CD8-positive, alpha-beta memory T cell (primary cell): ENCODE measurements around the gene CRYBG2. TPM values are rescaled to one million over a fixed set of nuclear protein-coding genes. Genes with fewer than 3 reads are reported as not detected.
"Not testable (repeated sequence)": the region's sequence is repeated elsewhere in the genome, so short reads cannot be mapped to it uniquely, and the experiment has no call there.

Experiments used
- CTCF ChIA-PET: fragments of 350-600 bp; sonication (Branson Sonifier 250); formaldehyde crosslinking; loops from one replicate; lab custom pipeline; 2021; ENCODE audit warnings: antibody characterized with exemption; lab: Charles Lee
- POLR2A ChIA-PET: fragments of 350-600 bp; sonication (Branson Sonifier 250); formaldehyde crosslinking; loops from one replicate; lab custom pipeline; 2021; ENCODE audit warnings: antibody characterized with exemption; lab: Charles Lee
- DNase-seq, 5 donors: peaks; one replicate each; pipeline versions ENCODE4 v3.0.0 to v3.0.0-alpha.2; 2020 to 2022; ENCODE audit warnings: mixed read lengths in 1 of 5
- H3K27ac ChIP-seq: one replicate; pipeline ENCODE4 v1.7.0; 2013; ENCODE audit warnings: low read depth, mild to moderate bottlenecking, low read length, moderate library complexity
- H3K27me3 ChIP-seq: 2 replicates; pipeline ENCODE4 v1.7.0; 2013; ENCODE audit warnings: low read length, mild to moderate bottlenecking; ENCODE audit not compliant: insufficient read depth, poor library complexity, severe bottlenecking
- H3K36me3 ChIP-seq: 2 replicates; pipeline ENCODE4 v1.7.0; 2013; ENCODE audit warnings: mild to moderate bottlenecking, low read length, moderate library complexity; ENCODE audit not compliant: insufficient read depth
- H3K4me1 ChIP-seq: 2 replicates; pipeline ENCODE4 v1.7.0; 2013; ENCODE audit warnings: mild to moderate bottlenecking, low read length, moderate library complexity; ENCODE audit not compliant: insufficient read depth
- H3K4me3 ChIP-seq: 2 replicates; pipeline ENCODE4 v1.7.0; 2013; ENCODE audit warnings: mild to moderate bottlenecking, low read length
- H3K9me3 ChIP-seq: 2 replicates; pipeline ENCODE4 v1.7.0; 2013; ENCODE audit warnings: mild to moderate bottlenecking, low read length
- H3K27ac Mint-ChIP-seq, 8 donors: one replicate each; pipeline ENCODE4 v1.8.0; 2020 to 2021; ENCODE audit warnings: mixed read lengths in 8 of 8, mild to moderate bottlenecking in 6 of 8, inconsistent platforms in 3 of 8, moderate library complexity in 3 of 8
- H3K27me3 Mint-ChIP-seq, 2 donors: one replicate each; pipeline ENCODE4 v1.8.0; 2020 to 2021; ENCODE audit warnings: mixed read lengths in 2 of 2, mild to moderate bottlenecking in 1 of 2, moderate library complexity in 1 of 2
- H3K36me3 Mint-ChIP-seq, 3 donors: one replicate each; pipeline ENCODE4 v1.8.0; 2020 to 2021; ENCODE audit warnings: mixed read lengths in 3 of 3, inconsistent platforms in 1 of 3, mild to moderate bottlenecking in 1 of 3
- H3K4me1 Mint-ChIP-seq, 3 donors: one replicate each; pipeline ENCODE4 v1.8.0; 2020 to 2021; ENCODE audit warnings: mixed read lengths in 3 of 3, inconsistent platforms in 1 of 3, mild to moderate bottlenecking in 1 of 3
- H3K4me3 Mint-ChIP-seq, 7 donors: one replicate each; pipeline ENCODE4 v1.8.0; 2020 to 2021; ENCODE audit warnings: mixed read lengths in 7 of 7, mild to moderate bottlenecking in 6 of 7, moderate library complexity in 4 of 7, inconsistent platforms in 2 of 7
- H3K9me3 Mint-ChIP-seq, 5 donors: one replicate each; pipeline ENCODE4 v1.8.0; 2020 to 2022; ENCODE audit warnings: mixed read lengths in 5 of 5, mild to moderate bottlenecking in 3 of 5, moderate library complexity in 2 of 5, inconsistent platforms in 1 of 5
- polyA plus RNA-seq: library from polyadenylated mRNA; unstranded; fragments of 300-500 nt; fragmentation: Illumina TruSeq; gene quantifications from one replicate; pipeline ENCODE4 v1.2.3, GENCODE V29; 2021
- total RNA-seq, 2 experiments: library from RNA; stranded (reverse); gene quantifications; one replicate each; pipeline ENCODE4 v1.2.3, GENCODE V29; 2021

Gene CRYBG2
- total and polyA plus RNA-seq, 3 experiments from 2014 or later = 0.85 to 1.9 (median 1.3) TPM

DNA sequence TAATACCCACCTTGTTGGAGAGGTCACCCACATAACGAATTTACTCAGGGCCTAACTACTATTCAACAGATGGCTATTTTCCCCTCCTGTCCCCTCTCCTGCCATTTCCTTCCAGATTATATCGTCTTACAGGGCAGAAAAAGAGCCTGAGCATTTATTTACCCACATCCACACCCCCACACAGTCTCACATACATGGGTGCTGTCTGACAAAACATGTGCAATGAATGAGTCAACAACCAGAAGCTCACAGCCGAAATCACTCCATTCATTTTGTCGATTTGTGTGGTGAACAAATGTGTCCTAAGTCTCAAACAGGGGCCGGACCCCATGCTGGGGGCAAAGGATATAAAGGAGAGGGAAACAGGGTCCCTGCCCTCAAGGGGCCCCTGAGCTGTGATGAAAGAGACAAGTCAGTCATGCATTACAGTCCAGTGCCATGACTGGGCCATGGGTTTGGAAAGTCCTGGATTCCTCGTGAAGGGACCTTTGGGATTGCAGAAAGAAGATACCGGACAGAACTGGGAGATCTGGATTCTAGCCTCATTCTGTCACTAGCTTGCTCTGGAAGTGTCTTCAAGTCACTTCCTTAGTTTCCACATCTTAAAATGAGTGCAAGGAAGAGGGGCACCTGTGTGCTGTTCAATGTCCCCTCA lies 35.0 kb upstream of the CRYBG2 start:
- Mint-ChIP-seq H3K27ac (peak overlapping the region in 4 of 8 donors; percentile 5 to 55 (median 22)), H3K27me3 (peaks cover 3 to 6% of the 10 kb centered on the region in 2 donors), H3K9me3 (no peaks in the 10 kb centered on the region), H3K4me3 (peak overlapping the region in 3 of 7 donors; percentile 12 to 42 (median 20)), H3K36me3 (no peaks in the 10 kb centered on the region), H3K4me1 (peaks cover 49 to 66% (median 54%) of the 10 kb centered on the region in 3 donors)
- H3K4me1 ChIP-seq = peaks cover 35% of the 10 kb centered on the region
- H3K9me3 ChIP-seq = no peaks in the 10 kb centered on the region
- no peaks in the 10 kb centered on the region for H3K36me3 ChIP-seq
- H3K4me3 ChIP-seq = no peak overlapping the region
- DNase-seq = no peak
- H3K27ac ChIP-seq = no peak overlapping the region
- ChIA-PET POLR2A (interaction anchor here (0.6 to 1.3 kb wide), 2 partner anchors 10 to 62 kb away, joined by 3 to 8 read pairs; no protein-coding TSS in a partner anchor), CTCF (interaction anchor here (0.9 to 6.6 kb wide), 7 partner anchors 11 to 220 kb away, joined by 3 to 54 read pairs (median 4); partner anchors contain the start of genes C1orf232 and ZNF593)
- no peaks in the 10 kb centered on the region for H3K27me3 ChIP-seq

DNA sequence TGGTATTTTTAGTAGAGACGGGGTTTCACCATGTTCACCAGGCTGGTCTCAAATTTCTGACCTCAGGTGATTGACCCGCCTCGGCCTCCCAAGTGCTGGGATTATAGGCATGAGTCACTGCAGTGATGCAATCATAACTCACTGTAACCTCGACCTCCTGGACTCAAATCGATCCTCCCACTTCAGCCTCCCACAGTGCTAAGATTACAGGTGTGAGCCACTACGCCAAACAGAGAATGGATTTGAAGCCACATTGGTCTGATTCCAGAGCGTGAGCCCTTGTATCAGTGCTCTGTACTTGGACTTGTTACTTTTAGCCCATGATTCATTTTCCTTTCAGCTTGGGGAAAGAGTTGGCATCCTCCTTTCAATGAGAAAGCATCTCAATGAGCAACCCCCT lies 33.5 kb upstream of the CRYBG2 start:
- H3K27ac ChIP-seq = no peak overlapping the region
- H3K27ac Mint-ChIP-seq = no peak overlapping the region
- DNase-seq = no peak

DNA sequence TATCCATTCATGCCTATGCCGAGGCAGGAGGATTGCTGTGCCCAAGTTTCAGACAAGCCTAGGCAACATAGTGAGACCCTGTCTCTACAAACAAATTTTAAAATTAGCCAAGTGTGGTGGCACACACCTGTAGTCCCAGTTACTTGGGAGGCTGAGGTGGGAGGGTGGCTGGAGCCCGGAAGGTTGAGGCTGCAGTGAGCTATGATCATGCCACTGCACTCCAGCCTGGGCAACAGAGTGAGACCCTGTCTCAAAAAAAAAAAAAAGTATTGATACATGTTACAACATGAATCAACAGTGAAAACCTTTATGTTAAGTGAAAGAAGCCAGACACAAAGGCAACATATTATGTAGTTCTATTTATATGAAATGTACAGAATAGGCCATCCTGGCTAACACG lies 31.1 kb upstream of the CRYBG2 start:
- H3K27ac ChIP-seq, H3K27me3 ChIP-seq, DNase-seq, H3K9me3 ChIP-seq, POLR2A ChIA-PET, H3K27me3 Mint-ChIP-seq, H3K36me3 Mint-ChIP-seq, H3K36me3 ChIP-seq, H3K9me3 Mint-ChIP-seq, H3K4me3 ChIP-seq: not testable (repeated sequence)
- Mint-ChIP-seq H3K4me1 (peaks cover 48 to 69% (median 52%) of the 10 kb centered on the region in 3 donors), H3K4me3 (peak overlapping the region in 3 of 7 donors; percentile 9 to 57 (median 12)), H3K27ac (peak overlapping the region in 1 of 8 donors; percentile 63)
- CTCF ChIA-PET = interaction anchor here (0.5 kb wide), 1 partner anchor 12 kb away, joined by 3 read pairs; no protein-coding TSS in a partner anchor
- H3K4me1 ChIP-seq = peaks cover 31% of the 10 kb centered on the region

More for the DNA sequence above, 33.5 kb upstream of the CRYBG2 start:
- H3K9me3 Mint-ChIP-seq = no peaks in the 10 kb centered on the region
- no peaks in the 10 kb centered on the region for H3K36me3 Mint-ChIP-seq
- Histone ChIP-seq H3K27me3 (no peaks in the 10 kb centered on the region), H3K9me3 (no peaks in the 10 kb centered on the region), H3K36me3 (no peaks in the 10 kb centered on the region), H3K4me1 (peaks cover 38% of the 10 kb centered on the region), H3K4me3 (no peak overlapping the region)
- peaks cover 3% of the 10 kb centered on the region in 2 donors for H3K27me3 Mint-ChIP-seq
- ChIA-PET CTCF (interaction anchor here (0.9 to 4.5 kb wide), 3 partner anchors 25 to 153 kb away, joined by 3 to 50 read pairs (median 3); partner anchors contain the start of gene CEP85), POLR2A (no interaction called here)
- H3K4me1 Mint-ChIP-seq = peaks cover 53 to 72% (median 57%) of the 10 kb centered on the region in 3 donors
- H3K4me3 Mint-ChIP-seq = no peak overlapping the region

DNA sequence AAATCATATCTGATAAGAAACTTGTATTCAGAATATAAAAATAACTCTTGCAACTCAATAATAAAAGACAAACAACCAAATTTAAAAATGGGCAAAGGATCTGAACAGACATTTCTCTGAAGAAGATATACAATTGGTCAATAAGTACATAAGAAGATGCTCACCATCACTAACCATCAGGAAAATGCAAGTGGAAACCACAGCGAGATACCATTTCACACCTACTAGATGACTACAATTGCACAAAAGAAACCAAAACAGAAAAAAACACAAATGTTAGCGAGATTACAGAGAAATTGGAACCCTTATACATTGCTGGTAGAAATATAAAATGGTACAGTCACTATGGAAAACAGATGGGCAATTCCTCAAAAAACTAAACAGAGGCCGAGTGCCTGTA lies 30.1 kb upstream of the CRYBG2 start:
- H3K9me3 ChIP-seq = no peaks in the 10 kb centered on the region
- ChIA-PET POLR2A (interaction anchor here (0.7 kb wide), 1 partner anchor 150 kb away, joined by 3 read pairs; the partner anchor contains the start of gene CEP85), CTCF (interaction anchor here (1.1 kb wide), 1 partner anchor 62 kb away, joined by 4 read pairs; no protein-coding TSS in a partner anchor)
- H3K27me3 ChIP-seq = no peaks in the 10 kb centered on the region
- no peaks in the 10 kb centered on the region for H3K36me3 ChIP-seq
- H3K4me3 ChIP-seq = no peak overlapping the region
- peaks cover 40% of the 10 kb centered on the region for H3K4me1 ChIP-seq
- Mint-ChIP-seq H3K4me1 (peaks cover 43 to 66% (median 49%) of the 10 kb centered on the region in 3 donors), H3K36me3 (no peaks in the 10 kb centered on the region), H3K27me3 (peaks cover 3% of the 10 kb centered on the region in 2 donors), H3K4me3 (peak overlapping the region; percentile 7 to 67 (median 49)), H3K9me3 (no peaks in the 10 kb centered on the region), H3K27ac (peak overlapping the region in 7 of 8 donors; percentile 5 to 52 (median 32))
- DNase-seq = peak in 1 of 5 donors; percentile 35
- no peak overlapping the region for H3K27ac ChIP-seq

DNA sequence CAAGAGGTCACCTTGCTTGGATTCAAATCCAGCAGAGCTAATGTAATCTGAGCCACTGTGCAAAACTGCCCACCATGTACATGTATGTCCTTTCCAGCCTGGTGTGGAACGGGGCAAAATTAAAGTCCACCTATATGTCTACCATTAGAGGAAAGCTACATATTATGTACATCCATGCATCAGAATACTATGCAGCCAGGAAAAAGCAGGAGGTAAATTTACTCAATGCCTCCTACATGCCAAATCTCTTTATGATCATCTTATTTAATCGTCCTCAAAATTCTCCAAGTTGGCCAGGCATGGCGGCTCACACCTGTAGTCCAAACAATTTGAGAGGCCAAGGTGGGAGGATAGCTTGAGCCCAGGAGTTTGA lies 24.9 kb upstream of the CRYBG2 start:
- Histone ChIP-seq H3K4me3 (peak overlapping the region; percentile 47), H3K27me3 (no peaks in the 10 kb centered on the region), H3K4me1 (peaks cover 67% of the 10 kb centered on the region), H3K27ac (peak overlapping the region; percentile 75), H3K9me3 (no peaks in the 10 kb centered on the region), H3K36me3 (no peaks in the 10 kb centered on the region)
- ChIA-PET CTCF (interaction anchor here (1.1 to 8.6 kb wide), 15 partner anchors 9 to 210 kb away, joined by 3 to 144 read pairs (median 8); partner anchors contain the start of genes C1orf232, CD52, CEP85 and SH3BGRL3), POLR2A (interaction anchor here (0.6 to 1.9 kb wide), 14 partner anchors 9 to 1112 kb away, joined by 3 to 13 read pairs (median 6); partner anchors contain the start of genes DHDDS, PDIK1L and SH3BGRL3)
- Mint-ChIP-seq H3K4me3 (peak overlapping the region; percentile 46 to 85 (median 75)), H3K9me3 (peaks cover 0 to 2% (median 0%) of the 10 kb centered on the region in 5 donors), H3K27ac (peak overlapping the region in 7 of 8 donors; percentile 80 to 97 (median 93)), H3K4me1 (peaks cover 63 to 75% (median 69%) of the 10 kb centered on the region in 3 donors), H3K36me3 (peaks cover 0 to 3% (median 0%) of the 10 kb centered on the region in 3 donors), H3K27me3 (peaks cover 0 to 3% of the 10 kb centered on the region in 2 donors)
- DNase-seq = no peak

DNA sequence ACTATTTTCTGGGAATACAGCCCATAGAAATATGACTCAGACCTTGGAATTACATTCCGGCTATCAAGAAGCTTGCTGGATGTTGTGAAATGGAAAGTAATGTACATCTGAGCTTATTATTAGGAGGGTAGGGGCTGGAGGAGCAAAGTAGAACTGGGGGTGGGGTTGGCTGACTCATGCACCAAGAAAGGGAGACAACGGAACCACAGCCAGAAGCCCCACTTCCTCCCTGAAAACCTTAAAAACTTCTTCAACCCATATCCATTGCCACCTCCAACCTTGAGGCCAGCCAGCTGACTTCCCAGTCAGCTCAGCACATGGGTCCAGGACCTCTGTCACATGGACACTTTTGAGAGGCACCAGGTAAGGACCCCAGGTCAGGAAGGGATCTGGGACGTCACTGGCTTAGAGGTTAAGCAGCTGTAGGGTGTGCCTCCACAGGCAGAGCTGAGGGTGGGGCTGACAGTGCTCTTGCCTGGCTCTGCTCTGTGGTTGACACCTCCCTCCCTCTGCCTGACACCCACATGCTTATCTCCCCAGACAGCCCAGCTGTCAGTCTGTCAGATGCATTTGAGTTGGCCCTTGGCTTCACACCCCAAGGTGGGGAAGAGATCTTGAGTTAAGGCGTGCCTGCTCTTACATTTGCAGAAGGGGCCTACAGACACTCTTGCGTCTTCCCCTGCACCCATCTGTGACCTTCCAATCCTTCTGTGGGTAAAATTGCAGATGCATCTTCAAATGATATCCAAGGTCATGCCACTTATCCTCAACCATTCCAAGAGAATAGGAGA lies 24.4 kb upstream of the CRYBG2 start:
- Mint-ChIP-seq H3K27ac (peak overlapping the region; percentile 80 to 97 (median 94)), H3K27me3 (peaks cover 0 to 3% of the 10 kb centered on the region in 2 donors)

DNA sequence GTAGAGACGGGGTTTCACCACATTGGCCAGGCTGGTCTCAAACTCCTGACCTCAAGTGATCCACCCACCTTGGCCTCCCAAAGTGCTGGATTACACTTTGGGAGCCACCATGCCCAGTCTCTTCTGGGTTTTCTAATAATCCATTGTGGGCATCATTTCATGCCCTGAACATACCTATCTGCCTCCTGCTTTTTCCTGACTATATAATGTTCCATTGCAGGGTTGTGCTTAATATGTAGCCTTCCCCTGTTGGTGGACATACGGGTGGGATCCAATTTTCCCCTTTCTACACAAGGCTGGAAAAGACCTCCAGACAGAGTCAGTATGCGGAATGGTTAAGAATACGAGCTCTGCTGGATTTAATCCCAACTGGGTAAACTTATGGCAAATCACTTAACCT lies 22.1 kb upstream of the CRYBG2 start:
- H3K4me1 ChIP-seq = peaks cover 92% of the 10 kb centered on the region
- ChIA-PET POLR2A (interaction anchor here (0.7 to 1.0 kb wide), 2 partner anchors 9 to 10 kb away, joined by 3 to 6 read pairs; no protein-coding TSS in a partner anchor), CTCF (interaction anchor here (1.6 to 8.6 kb wide), 6 partner anchors 15 to 206 kb away, joined by 6 to 144 read pairs (median 34); partner anchors contain the start of genes CEP85 and ZNF593)
- Mint-ChIP-seq H3K36me3 (peaks cover 0 to 3% (median 0%) of the 10 kb centered on the region in 3 donors), H3K9me3 (peaks cover 0 to 2% (median 0%) of the 10 kb centered on the region in 5 donors), H3K27me3 (peaks cover 0 to 3% of the 10 kb centered on the region in 2 donors), H3K4me1 (peaks cover 80 to 94% (median 92%) of the 10 kb centered on the region in 3 donors), H3K4me3 (peak overlapping the region in 3 of 7 donors; percentile 35 to 79 (median 44)), H3K27ac (peak overlapping the region in 6 of 8 donors; percentile 6 to 93 (median 66))
- H3K36me3 ChIP-seq = no peaks in the 10 kb centered on the region
- DNase-seq = no peak
- H3K9me3 ChIP-seq = no peaks in the 10 kb centered on the region
- no peaks in the 10 kb centered on the region for H3K27me3 ChIP-seq
- H3K4me3 ChIP-seq = no peak overlapping the region
- H3K27ac ChIP-seq = no peak overlapping the region

More for the DNA sequence above, 24.4 kb upstream of the CRYBG2 start:
- peak; percentile 79 to 95 (median 81) for DNase-seq
- Histone ChIP-seq H3K36me3 (no peaks in the 10 kb centered on the region), H3K4me3 (peak overlapping the region; percentile 47), H3K27me3 (no peaks in the 10 kb centered on the region), H3K4me1 (peaks cover 70% of the 10 kb centered on the region), H3K9me3 (no peaks in the 10 kb centered on the region), H3K27ac (peak overlapping the region; percentile 75)
- Mint-ChIP-seq H3K4me1 (peaks cover 67 to 79% (median 71%) of the 10 kb centered on the region in 3 donors), H3K36me3 (peaks cover 0 to 3% (median 0%) of the 10 kb centered on the region in 3 donors), H3K4me3 (peak overlapping the region; percentile 46 to 85 (median 75)), H3K9me3 (peaks cover 0 to 2% (median 0%) of the 10 kb centered on the region in 5 donors)
- ChIA-PET POLR2A (interaction anchor here (0.5 to 1.9 kb wide), 18 partner anchors 8 to 1112 kb away, joined by 3 to 13 read pairs (median 6); partner anchors contain the start of genes DHDDS, PDIK1L and SH3BGRL3), CTCF (interaction anchor here (1.0 to 8.6 kb wide), 17 partner anchors 8 to 209 kb away, joined by 3 to 144 read pairs (median 8); partner anchors contain the start of genes C1orf232, CD52, CEP85 and SH3BGRL3)
